COR-L47 (cell line): Measurements from ENCODE around the gene SSBP4.
"Not testable (repeated sequence)": the region's sequence is repeated elsewhere in the genome, so short reads cannot be mapped to it uniquely, and the experiment has no call there.

Experiments
- DNase-seq: peaks from one replicate; lab custom pipeline; 2025; lab: John Stamatoyannopoulos, UW

Gene SSBP4

DNA sequence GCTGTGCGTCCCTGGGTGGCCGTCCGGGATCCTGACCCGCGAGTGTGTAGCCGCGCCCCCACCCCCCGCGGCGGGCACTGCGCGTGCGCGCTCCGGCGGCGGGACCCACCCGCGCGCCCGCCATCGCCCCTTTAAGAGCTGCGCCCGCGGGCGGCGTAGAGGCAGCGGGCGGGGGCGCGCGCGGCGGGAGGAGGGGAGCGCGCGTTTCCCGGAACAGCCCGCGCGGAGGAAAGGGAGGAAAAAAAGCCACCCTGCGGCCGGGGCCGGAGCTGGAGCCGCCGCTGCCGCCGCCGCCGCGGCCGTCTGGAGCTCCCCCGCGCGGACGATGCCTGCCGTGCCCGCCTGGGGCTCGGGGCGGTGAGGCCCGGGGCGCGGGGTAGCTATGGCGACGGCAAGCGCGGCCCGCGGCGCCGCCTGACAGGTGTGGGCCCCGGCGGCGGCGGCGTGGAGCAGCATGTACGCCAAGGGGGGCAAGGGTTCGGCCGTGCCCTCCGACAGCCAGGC lies at the start of gene SSBP4:
Gene SSBP4, plus strand, starts transcription at position 204 of the 504 bp plus-strand sequence. Its CDS starts 251 bp downstream, at position 455.
- peak; percentile 90 for DNase-seq

DNA sequence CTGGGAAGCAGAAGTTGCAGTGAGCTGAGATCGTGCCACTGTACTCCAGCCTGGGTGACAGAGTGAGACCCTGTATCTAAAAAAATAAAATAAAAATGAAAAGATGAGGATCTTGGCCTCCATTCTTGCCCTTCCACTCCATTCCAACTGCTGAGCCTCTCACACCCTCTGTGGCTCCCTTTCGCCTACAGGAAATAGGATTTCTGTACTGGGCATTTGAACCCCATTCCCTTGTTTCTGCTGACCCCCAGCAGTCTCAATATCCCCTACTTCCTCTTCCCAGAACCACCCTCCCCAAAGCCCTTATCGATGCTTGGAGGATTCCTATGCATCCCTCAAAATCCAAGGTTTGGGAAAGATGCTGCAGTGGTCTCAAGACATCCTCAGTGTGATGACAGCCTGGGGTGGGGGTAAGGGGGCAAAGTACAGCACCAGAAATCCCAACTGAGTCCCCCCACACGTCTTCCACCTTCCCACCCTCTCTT lies 45.7 kb upstream of the SSBP4 start:
- no peak for DNase-seq

DNA sequence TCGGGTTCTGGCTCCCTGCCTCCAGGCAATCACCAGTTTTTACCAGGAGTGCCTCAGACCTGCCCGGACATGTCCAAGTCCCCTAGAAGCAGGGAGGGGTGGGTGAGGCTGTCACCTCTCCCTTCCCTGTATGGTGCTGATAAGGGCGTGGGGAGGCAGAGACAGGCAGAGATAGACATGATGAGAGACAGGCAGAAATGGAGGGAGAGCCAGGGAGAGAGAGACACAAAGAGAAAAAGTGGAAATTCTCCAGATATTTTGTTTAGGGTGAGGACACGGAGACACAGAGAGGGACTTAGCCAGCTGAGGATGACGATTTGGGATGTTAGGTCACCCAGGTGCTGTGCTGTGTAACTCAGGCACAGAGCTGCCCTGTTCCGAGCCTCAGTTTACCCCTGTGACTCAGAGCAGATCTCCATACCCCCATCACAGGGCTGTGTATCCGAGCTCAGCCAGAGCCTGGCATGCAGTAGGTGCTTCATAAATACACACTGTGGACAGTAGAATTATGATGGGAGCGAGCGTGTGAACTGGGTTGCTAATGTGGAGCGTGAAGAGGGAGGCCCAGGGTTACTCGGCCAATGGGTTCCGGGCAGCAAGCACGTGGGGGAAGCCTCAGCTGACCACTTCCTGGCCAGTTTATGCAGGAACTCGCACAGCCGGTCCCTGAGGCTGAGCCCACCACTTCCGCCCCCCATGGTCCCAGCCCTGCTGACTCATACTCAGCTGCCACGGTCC lies 45.1 kb upstream of the SSBP4 start:
- peak; percentile 54 for DNase-seq

DNA sequence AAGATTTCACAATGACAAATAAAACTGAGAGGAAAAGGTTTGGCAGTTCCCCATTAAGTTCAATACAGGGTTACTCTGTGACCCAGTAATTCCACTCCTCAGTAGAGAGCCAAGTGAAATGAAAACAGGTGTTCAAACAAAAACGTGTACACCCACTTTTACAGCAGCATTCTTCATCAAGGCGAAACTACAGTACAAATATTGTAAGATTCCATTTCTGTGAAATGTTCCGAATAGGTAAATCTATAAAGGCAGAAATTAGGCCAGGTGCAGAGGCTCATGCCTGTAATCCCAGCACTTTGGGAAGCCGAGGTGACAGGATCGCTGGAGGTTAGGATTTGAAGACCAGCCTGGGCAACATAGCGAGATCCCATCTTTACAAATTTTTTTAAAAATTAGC lies 42.2 kb upstream of the SSBP4 start:
- no peak for DNase-seq

DNA sequence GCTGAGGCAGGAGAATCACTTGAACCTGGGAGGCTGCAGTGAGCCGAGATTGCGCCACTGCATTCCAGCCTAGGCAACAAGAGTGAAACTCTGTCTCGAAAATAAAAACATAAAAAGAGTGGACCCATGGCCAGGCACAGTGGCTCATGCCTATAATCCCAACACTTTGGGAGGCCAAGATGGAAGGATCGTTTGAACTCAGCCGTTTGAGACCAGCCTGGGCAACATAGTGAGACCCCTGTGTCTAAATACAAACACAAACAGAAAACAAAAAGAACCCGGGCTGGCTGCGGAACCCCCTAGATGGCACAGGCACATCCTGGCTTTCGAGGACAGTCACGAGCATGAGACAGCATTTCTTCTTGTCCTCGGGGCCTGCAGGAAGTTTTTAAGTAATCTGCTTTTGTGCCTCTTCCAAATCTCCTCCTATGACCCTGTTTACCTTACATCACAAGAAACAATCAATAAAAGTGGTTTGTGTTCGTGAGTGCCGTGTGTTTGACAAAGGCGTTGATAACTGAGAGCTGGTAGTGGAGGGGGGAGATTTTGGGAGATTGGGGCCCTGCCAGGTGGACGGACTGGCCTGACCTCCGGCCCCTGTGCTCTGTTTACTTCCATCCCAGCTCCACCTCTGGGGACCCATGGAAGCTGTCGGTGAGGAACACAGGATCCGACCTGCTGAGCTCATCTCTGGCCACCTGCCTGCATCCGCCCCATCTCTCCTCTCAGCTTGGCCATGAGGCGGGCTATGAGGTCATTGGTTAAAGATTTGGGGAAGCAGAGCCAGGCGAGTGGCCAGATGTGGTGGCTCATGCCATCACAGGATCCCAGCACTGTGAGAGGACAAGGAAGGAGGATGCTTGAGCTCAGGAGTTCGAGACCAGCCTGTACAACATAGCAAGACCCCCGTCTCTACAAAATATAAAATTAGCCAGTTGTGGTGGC lies 39.1 kb upstream of the SSBP4 start:
- DNase-seq: no peak

DNA sequence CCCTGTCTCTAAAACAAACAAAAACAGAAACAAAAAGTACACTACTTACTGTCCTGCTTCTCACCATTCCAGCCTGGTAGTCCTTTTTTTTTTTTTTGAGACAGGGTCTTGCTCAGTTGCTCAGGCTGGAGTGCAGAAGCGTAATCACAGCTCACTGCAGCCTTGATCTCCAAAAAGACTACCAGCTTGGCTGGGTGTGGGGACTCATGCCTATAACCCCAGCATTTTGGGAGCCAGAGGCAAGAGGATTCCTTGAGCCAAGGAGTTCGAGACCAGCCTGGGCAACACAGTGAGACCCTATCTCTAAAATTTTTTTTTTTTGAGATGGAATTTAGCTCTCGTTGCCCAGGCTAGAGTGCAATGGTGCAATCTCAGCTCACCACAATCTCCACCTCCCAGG lies 38.4 kb upstream of the SSBP4 start:
- no peak for DNase-seq

DNA sequence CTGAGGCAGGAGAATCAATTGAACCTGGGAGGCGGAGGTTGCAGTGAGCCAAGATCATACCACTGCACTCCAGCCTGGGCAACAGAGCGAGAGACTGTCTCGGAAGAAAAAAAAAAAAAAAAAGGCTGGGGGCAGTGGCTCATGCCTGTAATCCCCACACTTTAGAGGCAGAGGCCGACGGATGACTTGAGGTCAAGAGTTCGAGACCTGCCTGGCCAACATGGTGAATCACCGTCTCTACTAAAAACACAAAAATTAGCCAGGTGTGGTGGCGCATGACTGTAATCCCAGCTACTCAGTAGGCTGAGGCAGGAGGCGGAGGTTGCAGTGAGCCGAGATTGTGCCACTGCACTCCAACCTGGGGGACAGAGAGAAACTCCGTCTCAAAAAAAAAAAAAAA lies 35.6 kb upstream of the SSBP4 start:
- not testable (repeated sequence) for DNase-seq

DNA sequence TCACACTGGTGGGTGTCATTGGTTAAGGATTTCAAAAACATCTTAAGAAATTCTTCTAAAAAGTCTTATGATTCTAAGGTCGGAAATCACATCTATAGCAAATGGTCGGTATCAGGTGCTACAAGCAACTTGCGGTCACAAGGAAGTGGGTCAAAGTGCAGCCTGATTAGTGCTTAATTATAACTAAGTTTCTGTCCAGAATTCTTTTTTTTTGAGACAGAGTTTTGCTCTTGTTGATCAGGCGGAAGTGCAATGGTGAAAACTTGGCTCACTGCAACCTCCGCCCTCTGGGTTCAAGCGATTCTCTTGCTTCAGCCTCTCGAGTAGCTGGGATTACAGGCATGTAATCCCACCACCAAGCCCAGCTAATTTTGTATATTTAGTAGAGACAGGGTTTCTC lies 34.4 kb upstream of the SSBP4 start:
- DNase-seq: no peak

DNA sequence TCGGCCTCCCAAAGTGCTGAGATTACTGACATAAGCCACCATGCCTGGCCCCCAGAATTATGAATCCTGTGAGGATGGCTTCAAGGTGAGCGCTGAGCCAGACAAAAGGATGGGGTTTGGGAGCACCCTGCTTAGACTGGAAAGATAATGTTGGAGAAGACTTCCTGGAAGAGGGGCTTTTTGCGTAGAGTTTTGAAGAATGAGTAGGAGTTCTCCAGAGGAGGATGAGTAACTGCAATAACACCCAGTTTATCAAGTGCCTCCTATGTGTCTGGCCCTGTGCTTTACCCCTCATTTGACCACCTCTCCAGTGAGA lies 33.9 kb upstream of the SSBP4 start:
- DNase-seq: no peak

DNA sequence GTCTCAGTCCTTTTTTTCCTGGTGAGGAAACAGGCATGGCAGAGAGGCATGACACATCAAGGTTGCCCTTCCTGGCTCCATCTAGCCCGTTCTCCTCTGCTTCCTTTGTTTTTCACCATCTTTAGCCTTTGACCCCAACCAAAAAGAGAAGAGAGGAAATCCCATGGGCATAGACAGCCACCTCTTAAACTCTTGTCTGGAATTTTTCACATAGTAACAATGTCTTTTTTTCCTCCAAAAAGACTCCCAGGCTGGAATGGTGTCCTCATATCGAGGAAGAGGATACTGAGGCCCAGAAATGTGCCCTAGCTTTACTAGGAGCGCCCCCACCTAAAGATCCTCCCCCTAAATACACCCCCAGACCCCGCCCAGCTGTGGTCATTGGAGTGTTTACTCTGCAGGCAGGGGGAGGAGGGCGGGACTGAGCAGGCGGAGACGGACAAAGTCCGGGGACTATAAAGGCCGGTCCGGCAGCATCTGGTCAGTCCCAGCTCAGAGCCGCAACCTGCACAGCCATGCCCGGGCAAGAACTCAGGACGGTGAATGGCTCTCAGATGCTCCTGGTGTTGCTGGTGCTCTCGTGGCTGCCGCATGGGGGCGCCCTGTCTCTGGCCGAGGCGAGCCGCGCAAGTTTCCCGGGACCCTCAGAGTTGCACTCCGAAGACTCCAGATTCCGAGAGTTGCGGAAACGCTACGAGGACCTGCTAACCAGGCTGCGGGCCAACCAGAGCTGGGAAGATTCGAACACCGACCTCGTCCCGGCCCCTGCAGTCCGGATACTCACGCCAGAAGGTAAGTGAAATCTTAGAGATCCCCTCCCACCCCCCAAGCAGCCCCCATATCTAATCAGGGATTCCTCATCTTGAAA lies 33.3 kb upstream of the SSBP4 start, which contains the start of gene GDF15:
Gene GDF15, plus strand, starts transcription at position 484 of the 868 bp plus-strand sequence. Its CDS starts 32 bp downstream, at position 516.
- DNase-seq: no peak

DNA sequence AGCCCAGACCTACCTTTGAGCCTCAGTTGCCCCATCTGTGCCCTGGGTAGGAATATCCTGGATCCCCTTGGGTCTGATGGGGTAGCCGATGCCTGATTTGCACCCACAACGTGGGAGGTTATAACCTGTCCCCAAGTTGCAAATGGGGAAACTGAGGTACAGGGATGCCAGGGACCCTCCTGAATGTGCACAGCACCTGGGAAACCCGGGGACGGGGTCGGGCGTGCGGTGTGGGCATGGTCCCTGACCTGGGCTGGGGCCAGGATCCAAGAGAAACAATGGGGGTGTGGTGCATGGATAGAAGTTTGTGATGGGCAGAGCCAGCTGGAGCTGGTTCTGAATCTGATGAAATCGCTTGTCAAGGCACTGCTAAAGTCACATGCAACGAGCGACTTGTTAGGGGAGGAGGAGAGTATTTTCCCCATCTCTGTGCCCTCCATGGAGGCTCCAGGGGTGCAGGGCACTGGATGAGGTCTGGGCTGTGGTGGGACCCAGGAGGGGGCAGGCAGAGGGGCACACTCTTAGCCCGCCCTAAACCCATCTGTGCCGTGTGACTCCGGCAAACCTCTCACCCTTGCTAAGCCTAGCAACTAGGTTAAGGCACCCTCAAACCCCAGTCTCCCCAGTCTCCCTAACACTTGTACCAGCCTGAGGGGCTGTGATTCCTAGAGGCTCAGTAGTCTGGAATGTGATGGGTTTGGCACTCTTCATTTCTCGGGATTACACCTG lies 32.5 kb upstream of the SSBP4 start:
- no peak for DNase-seq

DNA sequence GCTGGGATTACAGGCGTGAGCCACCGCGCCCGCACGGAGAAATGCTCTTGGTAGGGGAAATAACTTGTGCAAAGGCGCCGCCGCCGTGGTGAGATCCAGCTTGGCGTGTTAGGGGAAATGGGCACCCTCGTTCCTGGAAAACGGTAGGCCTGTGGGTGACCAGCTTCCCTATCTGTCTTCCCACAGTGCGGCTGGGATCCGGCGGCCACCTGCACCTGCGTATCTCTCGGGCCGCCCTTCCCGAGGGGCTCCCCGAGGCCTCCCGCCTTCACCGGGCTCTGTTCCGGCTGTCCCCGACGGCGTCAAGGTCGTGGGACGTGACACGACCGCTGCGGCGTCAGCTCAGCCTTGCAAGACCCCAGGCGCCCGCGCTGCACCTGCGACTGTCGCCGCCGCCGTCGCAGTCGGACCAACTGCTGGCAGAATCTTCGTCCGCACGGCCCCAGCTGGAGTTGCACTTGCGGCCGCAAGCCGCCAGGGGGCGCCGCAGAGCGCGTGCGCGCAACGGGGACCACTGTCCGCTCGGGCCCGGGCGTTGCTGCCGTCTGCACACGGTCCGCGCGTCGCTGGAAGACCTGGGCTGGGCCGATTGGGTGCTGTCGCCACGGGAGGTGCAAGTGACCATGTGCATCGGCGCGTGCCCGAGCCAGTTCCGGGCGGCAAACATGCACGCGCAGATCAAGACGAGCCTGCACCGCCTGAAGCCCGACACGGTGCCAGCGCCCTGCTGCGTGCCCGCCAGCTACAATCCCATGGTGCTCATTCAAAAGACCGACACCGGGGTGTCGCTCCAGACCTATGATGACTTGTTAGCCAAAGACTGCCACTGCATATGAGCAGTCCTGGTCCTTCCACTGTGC lies 30.9 kb upstream of the SSBP4 start:
- peak; percentile 78 for DNase-seq

DNA sequence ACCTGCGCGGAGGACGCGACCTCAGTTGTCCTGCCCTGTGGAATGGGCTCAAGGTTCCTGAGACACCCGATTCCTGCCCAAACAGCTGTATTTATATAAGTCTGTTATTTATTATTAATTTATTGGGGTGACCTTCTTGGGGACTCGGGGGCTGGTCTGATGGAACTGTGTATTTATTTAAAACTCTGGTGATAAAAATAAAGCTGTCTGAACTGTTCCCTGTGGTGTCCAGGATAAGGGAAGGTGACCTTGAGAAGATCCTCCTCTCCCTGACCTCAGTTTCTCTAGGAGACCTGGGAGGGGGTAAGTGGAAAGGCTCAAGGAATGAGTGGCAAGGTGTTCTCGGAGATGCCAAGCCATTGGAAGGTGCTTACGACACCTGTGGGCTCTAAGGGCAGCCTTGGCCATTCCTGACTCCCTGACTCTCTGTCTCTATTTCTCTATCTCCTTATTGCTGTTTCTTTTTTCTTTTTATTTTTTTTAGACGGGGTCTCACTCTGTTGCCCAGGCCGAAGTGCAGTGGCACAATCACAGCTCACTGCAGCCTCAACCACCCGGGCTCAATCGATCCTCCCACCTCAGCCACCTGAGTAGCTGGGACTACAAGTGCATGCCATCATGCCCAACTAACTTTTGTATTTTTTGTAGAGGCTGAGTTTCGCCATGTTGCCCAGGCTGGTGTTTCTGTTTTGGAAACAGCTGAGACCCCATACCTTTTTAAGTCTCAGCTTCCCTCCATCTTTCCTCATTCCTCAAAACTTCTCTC lies 30.1 kb upstream of the SSBP4 start:
- DNase-seq: no peak

DNA sequence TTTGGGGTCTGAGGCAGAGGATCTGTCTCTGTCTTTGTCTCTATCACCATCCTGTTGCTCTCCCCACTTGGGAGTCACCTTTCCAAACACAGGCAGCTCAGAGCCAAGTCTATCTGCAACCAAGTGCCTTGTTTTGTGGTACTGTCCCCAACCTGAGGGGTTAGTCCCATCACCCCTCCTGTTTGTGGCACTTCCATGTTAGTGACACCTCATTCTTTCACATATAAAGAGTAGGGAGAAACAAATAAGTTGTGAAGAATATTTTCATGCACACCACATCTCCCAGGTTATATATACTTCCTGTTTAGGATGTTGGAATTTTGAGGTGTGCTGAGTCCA lies 29.5 kb upstream of the SSBP4 start:
- DNase-seq: no peak

DNA sequence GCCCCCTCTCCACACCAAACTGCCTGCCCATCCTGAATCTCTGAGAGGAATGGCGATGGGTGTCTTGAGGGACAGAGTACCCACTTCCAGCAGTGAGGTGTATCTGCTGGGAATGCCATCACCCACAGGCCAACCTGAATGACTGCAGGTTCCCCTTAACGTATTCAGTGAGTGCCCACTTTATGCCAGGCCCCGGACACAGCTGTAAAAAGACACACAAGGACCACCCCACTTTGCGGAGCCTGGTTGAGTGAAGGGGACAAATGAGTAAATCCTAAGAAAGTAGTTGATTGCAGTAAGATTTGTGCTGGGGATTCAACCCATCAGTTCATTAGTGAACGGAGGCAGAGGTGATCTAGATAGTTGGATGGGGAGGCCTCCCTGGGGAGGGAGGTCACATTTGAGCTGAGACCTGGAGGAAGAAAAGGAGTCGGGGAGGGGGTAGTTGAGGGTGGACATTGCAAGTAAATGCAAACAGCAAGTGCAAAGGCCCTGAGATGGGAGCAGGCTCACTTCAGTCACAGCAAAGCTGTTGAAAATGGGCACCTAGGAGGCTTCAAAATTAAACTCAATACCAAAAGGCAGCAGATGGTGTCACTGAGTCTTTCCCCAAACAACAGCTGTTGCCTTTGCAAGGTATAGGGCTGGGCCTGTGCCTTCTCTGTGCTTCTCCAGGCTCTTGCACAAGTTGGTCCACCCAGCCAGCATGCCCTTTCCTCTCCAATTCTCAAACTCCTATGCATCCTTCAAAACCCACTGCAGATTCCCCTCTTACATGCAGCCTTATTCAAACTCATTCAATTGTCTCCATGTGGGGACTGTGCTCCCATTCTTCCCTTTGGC lies 28.9 kb upstream of the SSBP4 start:
- DNase-seq: no peak

DNA sequence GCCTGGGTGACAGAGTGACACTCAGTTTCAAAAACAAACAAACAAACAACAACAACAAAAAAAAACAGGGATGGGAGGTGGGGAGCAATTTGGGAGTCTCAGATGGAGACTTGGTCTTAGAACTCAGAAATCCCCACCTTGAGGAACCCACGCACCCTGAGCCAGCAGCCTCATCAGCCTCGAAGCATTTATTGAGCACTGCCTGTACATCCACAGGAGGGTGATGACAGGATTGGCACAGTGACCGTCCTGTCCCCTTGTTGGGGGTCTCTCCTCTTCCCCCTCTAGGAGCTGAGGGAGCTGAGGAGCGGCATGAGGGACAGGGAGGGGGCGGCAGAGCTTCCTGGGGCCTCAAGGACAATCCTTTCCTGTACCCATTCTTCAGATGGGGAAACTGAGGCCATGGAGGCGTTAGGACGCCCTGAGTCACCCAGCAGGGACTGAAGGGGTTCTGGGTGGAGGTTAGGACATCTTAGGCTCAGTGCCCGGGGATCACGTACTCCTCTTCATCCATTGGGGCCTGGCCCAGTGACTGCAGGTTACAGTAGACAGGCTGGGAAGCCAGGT lies 27.6 kb upstream of the SSBP4 start:
- DNase-seq: no peak

DNA sequence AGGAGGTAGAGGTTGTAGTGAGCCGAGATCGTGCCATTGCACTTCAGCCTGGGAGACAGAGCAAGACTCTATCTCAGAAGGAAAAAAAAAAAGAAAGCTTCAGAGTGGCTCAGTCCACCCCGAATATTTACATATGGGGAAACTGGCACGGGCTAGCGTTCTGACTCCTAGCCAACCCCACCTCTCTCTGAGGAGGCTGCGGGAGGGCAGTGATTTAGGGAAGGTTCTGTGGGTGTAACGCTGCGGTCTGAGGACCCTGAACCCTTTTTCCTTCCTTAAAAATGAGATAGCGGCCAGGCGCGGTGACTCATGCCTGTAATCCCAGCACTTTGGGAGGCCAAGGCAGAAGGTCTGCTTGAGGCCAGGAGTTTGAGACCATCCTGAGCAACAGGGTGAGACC lies 26.8 kb upstream of the SSBP4 start:
- no peak for DNase-seq

DNA sequence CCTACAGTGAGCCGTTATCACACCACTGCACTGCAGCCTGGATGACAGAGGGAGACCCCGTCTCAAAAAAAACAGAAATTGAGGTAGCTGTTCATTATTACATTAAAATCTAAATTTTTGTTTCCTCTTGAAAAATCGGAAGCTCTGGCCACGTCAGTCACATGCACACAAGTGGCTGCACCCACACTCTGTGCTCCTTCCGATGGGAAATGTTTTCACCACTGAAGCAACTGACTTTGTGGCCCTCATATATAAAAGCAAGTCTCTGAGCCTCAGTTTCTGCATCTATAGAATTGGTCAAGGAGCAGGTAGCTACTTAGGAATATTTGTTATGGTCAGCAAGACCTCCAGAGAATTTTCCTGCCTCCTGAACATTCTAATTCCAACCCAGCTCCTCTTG lies 26.3 kb upstream of the SSBP4 start:
- no peak for DNase-seq
